ENCODE results near the gene CD7.

CD7 gene

DNA sequence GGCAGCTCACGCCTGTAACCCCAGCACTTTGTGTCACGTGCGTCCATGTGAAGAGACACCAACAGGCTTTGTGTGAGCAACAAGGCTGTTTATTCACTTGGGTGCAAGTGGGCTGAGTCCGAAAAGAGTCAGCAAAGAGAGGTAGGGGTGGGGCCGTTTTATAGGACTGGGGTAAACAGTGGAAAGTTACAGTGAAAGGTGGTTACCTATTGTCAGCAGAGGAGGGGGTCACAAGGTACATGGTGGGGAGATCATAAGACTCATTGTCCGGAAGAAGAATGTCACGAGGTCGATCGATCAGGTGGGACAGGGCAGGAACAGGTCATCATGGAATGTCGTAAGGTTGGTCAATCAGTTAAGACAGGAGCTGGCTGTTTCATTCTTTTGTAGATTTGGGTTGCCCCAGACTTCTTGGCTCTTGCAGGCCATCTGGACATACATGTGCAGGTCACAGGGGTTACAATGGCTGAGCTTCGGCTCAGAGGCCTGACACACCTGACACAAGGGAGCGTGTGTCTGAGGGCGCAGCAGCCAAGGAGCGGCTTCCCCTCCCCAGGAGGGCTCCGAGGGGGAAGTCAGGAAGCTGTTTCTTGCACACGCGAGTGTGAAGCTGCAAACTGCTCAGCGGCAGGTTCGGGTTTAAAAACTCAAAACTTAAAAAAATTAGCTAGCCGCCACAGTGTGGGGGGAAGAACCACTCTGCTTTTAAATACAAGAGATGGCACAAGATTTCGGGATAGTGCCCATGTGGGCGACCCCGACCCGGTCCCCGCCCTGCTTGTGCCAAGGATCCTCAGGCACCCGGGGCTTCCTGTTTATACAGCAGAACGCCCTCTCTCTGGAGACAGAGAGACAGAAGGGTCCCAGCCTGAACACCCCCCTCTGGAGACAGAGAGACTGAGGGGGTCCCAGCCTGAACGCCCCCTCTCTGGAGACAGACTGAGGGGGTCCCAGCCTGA is 29.2 kb upstream of the CD7 start:
- DNase-seq, result no peak

DNA sequence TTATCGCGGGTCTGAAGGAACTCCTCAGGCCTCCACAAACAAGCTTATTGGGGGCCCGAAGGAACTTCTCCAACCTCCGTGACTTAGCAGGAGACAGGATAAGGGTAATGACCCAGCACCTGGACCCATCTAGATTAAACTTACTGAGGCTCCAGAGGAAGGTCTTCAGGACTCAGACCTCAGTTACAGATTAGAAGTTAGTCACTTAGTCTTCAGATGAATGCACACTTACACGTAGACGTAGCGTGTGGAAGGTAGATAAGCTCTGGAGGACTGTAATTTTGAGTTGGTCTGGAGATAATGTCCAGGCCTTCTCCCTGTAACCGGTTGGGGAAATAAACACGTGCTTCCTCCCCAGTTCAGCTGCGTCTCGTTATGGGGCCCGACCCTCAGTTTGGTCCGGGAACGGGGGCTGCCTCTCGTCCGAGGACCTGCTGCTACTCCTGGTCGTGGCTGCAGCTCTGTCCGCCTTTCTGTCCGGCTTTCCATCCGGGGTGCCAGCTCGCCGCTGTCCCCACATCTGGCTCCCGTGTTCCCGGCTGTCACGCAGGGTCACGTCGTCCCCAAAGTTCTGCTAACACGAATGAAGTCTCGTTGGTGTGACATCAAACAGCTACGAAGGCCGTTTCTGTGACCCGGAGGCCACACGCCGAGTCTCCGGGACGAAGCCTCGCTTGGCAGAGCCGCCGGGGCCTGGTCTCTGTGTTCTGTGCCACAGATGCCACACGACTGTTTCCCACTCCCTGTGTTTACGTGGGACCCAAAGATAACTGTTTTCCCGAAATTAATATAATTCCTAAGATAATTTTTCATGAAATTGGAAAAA is 28.0 kb upstream of the CD7 start:
- no peak for DNase-seq

DNA sequence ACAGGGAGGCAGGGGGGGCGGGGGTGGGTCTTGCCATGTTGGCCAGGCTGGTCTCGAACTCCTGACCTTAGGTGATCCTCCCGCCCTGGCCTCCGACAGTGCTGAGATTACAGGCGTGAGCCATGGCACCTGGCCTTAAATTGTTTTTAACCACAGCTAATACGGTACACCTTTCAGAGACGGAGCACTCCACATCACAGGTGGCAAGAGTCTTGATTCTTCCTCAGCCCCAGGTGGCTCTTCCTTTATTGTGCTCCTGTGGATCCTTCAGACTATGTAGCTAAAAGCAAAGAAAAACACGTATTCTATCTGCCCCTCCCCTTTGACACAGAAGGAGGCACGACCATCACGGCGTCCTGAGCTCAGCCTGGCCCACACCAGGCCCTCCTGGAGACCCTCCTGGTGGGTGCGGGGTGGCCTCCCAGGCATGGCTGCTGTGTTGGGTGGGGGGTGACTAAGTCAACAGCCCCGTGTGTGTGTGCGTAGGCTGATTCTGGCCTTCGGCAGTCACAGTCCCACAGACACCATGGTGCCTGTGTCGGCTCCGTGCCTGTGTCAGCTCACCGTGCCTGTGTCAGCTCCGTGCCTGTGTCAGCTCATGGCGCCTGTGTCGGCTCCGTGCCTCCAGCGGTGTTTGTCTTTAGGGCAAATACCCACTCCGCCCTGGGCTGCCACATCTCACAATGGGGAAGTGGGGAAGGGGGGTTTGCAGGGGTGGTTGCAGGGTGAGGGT is 26.9 kb upstream of the CD7 start:
- DNase-seq, result no peak

DNA sequence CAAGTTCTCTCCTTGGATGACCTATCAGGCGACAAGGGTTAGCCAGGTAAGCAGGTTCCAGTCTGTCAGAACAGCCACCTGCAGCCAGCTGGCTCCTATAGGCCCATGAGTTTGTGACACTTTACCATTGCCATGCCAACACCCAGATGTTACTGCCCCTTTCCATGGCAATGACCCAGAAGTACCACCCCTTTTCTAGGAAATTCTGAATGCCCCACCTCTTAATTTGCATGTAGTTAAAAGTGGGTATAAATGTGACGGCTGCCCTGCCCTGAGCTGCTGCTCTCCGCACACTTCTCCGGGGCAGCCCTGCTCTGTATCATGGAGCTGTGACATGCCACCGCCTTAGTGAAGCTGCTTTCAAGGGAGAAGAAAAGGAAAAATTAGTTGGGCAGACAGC is 26.2 kb upstream of the CD7 start:
- no peak for DNase-seq

DNA sequence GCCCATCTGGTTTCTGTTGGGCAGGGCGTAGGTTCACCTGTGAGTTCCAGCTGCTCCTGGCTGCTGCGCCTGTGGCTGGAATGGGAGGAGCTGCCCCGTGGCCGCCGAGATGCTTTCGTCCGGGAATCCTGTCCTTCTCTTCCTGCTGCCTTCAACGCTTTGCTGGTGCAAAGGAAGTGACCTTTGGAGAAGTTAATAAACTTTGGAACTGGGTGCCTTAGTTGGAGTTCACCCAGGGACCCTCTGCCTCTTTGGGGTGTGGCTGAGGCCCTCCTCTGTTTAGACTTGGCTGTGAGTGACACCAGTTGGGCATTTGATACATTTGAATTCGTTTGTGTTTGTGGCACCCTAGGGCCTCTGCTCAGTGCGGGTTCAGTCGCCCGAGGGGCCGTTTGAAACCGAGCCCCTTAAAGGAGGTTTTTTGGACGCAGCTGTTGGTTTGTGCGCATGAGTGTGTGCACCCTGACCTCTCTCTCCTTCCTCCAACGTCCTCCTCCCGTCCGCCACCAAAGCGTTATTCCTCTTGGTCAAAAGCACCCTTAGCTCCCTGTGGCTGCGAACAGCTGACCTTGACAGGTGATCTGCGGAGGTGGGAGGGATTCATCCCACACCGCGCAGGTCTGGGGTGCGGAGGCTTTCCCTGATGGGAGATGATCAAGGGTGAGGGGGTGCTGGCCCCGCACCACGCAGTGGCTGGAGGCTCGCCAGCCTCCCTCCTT is 25.1 kb upstream of the CD7 start:
- DNase-seq, result no peak

DNA sequence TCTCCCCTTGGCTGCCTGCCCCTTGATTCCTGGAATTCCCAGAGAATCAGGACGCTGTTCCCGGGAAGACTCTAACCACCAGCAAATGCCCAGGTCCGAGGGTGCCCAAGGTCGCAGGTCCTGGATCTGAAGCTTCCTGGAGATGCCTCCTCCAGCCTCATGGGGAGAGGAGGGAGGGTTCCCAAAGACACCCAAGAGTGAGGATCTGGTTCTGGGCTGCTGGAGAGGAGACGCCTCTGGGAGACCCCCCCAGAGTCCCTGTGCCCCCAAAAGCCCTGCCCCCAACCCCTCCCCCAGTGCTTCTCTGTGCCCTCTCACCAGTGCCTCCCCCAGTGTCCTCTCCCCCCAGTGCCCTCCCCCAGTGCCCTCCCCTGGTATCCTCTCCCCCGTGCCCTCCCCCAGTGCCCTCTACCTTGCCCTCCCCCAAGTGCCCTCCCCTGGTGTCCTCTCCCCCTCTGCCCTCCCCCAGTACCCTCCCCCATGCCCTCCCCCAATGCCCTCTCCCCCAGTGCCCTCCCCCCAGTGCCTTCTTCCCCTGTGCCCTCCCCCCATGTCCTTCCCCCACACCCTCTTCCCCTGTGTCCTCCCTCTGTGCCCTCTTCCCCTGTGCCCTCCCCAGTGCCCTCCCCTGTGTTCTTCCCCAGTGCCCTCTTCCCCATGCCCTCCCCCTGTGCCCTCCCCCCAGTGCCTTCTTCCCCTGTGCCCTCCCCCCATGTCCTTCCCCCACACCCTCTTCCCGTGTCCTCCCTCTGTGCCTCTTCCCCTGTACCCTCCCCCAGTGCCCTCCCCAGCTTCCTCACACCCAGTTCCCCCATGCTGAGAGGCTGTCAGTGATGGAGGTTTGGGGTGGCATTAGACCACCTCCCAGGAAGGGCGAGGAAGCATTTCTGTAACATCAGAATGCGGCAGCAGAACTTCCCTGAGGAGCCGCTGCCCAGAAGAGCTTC is 22.5 kb upstream of the CD7 start:
- DNase-seq, result no peak

DNA sequence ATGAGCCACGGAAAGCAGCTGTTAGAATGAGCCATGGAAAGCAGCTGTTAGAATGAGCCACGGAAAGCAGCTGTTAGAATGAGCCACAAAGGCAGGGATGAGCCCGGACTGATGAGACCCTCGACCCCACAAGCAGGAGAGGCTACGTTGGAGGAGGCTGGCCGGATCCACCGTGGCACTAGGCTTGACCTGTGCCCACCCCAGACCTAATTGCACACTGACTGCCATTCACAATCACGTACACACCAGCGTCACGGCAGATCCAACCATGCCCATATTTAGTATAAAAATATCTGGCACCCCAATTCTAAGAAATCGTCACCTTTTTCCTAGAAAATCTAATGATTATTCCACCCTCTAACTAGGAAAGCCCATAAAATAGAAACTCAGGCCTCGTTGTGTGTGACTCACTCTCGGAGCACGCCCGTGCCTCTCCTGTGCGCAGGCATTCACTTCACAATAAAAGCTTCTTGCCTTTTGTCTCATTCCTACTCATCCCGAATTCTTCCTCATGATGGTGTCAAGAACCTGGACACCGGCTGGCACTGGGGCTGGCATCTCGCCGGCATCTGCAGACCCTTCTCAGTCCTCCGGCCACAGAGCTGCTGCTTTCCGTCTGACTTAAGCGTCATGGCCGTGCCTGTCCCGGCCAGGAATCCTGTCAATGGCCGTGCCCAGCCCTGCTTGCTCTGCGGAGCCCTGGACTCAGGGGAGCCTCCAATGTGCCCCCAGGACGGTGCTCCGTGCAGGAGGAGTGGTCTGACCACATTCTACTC is 21.6 kb upstream of the CD7 start:
- DNase-seq, result no peak

DNA sequence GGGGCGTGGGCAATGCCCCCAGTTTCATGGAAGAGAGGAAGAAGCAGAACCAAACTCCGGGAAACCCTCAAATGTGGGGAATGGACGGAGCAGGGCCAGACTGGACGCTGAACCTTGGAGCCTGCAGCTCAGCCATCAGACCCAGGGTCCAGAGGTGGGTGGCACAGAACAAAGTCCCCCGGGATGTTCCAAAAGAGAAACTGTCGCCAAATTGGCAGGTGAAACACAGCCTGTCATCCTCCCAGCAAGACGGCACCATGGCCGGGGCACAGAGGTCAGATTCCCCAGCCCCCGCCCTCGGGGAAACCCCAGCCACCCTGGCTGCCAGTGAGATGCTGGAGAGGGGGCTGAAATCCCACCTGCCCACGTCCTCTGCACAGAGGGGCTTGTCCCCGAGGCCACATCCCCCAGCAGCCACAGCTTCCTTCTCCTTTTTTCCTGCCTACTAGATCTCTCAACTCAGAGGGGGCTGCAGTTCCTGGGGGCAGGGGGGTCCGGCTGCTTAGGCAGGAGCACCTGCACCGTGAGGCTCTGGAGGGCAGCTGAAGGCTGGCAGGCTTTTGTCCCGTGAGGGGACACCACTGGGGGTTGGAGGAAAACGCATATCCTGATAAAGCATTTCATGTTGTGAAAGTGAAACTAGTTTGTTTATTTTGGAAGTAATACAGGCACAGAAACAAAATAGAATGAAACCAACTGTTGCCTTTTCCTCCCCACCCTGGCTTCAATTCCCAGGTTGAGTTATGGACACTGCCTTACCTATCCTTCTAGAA is 17.4 kb upstream of the CD7 start:
- no peak for DNase-seq

DNA sequence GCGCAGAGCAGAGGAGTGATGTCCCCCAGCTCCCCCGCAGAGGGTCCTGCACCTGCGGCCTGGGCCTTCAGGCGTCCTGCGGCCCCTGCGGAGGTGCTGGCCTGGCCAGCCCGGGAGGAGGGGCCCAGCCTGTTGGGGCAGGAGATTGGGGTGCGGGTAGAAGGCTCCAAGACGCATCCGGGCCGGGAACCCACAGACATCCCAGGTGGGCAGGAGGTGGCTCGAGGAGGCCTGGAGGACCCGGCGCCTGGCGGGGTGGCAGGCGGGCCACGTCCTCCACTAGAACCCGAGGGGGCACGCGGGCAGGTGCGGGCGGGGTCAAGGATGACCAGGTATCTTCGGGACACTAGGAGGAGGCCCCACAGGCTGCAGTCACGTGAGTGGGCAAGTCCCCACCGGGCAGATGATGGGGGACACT is 16.8 kb upstream of the CD7 start:
- DNase-seq, result no peak

DNA sequence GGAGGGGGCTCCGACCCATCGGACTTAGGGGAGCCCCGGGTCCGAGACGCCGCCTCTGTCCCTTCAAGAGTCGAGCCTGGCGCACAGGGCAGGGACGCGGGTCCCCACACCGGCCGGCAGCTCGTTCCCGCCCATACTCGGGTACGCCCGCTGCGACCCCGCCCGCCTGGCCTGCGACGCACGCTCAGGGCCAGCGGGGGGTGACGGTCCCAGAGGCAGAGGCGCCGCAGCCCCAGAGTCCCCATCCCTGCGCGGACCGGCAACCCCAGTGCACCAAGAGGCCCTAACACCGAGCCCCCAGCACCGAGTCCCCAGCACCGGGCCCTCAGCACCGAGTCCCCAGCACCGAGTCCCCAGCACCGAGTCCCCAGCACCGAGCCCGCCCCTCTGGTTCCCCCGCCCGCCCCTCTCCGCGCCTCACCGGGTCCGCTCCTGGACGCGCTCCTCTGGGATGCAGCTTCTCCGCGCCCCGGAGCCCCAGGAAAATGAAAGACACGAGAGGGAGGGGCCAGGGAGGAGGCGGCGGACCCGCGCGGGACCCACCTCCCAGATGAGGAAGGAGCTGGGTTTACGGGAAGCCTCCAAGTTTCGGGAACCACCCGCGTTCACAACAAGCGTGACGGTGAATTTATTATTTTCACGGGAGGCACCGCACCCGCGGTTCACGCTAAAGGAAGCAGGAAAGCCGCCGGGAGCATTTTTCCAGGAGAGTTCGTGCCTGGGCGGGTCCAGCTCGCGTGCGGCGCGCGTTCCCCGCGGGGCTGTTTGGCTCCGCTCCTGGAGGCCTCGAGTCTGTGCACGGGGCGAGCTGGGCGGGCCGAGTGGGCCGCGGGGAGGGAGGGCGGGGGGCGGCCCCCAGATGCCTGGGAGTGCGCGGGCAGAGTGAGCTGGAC is 16.1 kb upstream of the CD7 start, which contains the start of gene SECTM1:
Gene SECTM1 (minus strand): TSS at position 488 of the 893 bp plus-strand sequence. CDS start 6,526 bp downstream, outside the sequence.
- DNase-seq, result no peak

DNA sequence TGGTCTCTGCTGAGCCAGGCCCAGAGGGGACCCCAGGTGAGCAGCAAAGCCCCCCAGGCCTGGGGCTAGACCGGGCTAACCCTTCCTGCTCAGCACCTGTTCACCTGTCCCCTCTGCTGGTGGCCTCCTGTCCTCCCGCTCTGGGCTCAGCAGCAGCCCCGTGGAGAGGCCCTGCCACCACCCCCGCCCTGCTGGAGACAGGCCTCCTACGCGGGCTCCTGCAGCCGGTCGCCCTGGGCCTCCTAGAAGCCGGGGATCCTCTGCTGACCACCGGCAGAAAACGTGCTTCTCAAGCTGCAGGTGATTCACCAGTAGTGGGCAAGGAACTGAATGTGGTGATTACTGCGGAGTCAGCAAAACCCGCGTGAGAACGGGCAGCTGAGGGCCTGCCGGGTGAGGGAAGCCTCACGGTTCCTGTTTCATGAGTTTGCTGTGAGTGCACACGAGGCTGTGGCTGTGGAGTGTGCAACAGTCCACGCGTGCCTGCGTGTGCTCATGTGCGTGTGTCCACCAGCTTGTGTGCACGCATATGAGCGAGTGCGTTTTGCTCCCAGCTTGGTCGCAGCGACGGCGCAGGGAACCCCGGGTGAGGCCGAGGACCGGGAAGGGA is 15.4 kb upstream of the CD7 start:
- DNase-seq, result no peak

DNA sequence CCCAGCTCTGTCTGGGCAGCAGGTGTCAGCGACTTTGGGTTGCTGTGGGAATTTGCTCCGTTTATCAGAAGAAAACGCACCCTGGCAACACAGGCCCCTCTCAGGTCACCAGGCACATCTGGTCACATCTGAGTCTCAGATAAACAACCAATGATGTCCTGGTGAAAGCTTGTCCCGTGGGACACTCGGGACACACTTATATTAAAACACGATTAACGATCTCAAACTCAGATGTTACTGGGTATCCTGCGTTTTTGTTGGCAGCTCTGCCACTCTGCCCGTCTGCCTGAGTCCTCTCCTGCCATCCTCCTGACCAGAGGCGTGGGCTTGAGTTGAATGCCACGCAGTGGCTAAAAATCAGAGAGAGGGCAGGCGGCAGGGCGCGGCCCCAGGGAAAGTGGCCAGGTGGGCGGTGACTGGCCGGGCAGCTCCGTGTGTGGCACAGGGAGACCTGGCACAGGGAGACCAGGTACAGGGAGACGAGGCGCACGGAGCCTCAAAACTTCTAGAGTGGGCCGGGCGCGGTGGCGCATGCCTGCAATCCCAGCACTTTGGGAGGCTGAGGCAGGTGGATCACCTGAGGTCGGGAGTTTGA is 14.0 kb upstream of the CD7 start:
- no peak for DNase-seq

DNA sequence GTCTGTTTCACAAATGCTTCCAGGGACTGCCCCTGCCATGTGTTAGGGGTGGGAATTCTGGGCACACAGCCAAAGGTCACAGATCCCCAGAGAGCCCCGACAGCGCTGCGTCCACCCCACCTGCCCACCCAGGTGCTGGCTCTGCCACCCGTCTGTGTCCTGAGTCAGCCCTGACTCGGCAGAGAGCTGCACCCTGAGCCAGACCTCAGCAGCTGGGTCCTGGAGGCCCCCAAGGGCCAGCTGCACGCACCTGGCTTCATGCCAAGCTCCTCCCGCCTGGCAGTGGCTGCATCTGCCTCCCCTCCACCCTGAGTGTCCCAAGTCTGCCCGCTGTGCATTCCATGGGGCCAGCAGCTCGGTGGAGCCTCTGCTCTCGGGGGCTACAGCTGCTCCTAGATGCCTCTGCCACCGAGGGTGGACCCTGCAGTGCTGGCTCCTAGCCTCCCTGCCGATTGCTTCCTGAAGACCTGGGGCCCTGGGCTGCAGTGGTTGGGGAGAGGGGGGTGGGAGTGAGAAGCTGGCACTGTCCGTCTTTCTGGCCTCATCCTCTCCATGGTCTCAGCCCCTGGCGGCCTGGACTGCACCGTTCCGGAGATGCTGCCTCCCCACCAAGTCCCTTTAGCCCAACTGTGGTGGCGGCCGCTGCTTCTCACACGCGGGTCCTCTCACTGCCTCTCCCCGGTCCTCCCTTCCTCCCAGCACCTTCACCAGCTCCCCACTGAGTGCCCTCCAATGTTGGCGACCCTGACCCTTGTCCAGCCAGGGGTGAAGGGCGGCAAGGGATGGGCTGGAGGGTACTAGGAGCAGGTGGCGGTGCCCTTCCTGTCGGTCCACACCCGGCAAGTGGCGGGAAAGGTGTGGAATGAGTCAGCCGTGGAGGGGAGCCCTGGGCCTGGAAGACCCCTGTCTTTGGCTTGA is 13.2 kb upstream of the CD7 start:
- no peak for DNase-seq

DNA sequence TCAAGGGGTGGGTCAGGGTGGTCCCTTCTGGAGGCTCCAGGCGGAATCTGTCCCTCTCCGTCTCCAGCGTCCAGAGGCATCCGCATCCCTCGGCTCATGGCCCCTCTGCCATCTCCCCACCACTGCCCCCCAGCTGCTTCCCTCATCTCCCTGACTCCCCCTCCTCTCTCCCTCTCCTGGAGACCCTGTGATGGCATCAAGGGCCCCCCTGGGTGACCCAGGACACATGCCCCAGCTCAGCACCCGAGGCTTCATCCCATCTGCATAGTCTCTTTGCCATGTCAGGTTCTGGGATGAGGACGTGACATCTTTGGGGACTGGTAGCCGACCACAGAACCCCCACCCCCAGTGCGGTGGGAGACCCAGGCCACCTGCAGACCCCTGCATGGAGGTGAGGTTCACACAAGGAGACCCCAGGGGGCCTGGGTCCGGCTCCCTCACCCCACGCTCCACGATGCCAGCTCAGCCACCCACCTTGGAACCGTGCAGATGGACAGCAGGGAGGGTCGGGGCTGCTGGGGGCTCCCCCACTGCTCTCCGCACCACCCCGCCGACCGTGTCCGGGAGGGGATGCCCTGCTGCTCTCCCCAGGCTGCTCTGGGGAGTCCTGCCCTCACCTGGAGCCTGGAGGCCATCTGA is 12.4 kb upstream of the CD7 start:
- no peak for DNase-seq

DNA sequence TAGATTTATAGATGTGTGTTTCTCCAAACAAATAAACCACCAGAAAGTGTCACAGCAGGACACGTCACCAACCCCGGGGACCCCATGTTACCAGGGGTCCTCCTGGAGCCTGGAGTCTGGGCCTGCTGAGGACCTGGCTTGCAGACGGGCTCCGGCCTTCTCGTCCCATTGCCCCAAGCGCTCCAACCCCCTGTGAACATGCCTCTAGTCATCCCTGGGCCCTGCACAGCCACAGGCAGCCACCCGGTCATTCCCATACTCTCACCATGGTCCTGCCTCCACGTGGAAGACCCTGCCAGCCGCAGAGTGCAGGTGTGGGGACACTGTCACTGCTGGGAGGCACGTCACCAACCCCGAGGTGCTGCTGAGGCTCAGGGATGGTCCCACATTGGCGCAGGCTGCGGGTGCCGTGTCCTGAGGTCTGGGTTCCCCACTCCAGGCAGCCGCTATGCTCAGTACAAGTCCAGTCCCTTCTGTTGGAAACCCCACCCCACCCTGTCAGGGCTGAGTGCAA is 11.6 kb upstream of the CD7 start:
- DNase-seq, result no peak

Data from stimulated activated CD4-positive, alpha-beta T cell treated with anti-CD3 and anti-CD28 coated beads, Interleukin-4, amount 100 ng/mL, for 1 hour (primary cell).